GM18870 (cell line): ENCODE measurements around the gene HBE1.
A peak's percentile ranks its signal among the peaks of the same experiment; 100 is the strongest.
"Not testable (repeated sequence)": the region's sequence is repeated elsewhere in the genome, so short reads cannot be mapped to it uniquely, and the experiment has no call there.

Source experiments
- ATAC-seq: cut with Tn5 transposase; IDR thresholded peaks from one replicate; pipeline ENCODE4 v1.9.1; 2021; ENCODE audit warnings: moderate library complexity; ENCODE audit not compliant: unreplicated experiment

Gene HBE1

GRCh38 chr11:5285703-5286340 lies 16.1 kb upstream of the HBE1 start:
- no peak for ATAC-seq

- ATAC-seq = no peak
These were observed 14.9 kb upstream of the HBE1 start for GRCh38 chr11:5284637-5285036.

- no peak for ATAC-seq
These were observed 14.1 kb upstream of the HBE1 start for GRCh38 chr11:5283882-5284281.

- ATAC-seq = no peak
These were observed 13.3 kb upstream of the HBE1 start for GRCh38 chr11:5283086-5283485.

GRCh38 chr11:5282628-5283027 lies 12.9 kb upstream of the HBE1 start:
- ATAC-seq = no peak

- no peak for ATAC-seq
These were observed 11.9 kb upstream of the HBE1 start for GRCh38 chr11:5281596-5281995.

- peak; percentile 91 for ATAC-seq
These were observed 10.9 kb upstream of the HBE1 start for GRCh38 chr11:5280582-5281102.

DNA sequence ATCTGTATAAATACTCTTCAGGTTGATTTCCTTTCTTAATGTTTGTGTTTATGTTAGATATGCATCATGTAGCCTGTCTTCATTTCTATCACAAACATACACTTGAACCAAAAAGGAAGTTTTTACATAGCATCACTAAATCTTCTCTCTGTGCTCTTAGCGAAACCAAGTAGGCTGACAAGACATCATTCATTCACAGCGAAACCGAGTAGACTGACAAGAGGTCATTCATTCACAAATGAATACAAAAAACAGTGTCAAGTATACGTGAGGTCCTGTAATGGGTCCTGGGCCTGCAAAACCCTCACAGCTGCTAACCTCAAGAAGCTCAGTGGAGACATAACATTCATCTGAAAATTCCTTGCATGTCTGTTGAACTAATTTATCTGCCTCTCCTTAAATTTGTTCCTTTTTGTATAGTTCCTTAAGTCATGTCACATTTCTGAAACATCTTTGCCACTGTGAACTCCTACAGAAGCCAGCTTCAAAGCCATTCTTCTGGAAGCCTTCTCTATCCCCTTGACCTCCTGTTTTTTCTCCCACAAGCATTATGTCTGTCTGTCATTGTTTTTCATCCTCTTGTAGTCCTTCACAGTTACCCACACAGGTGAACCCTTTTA lies 9.8 kb upstream of the HBE1 start:
- ATAC-seq = no peak

- peak; percentile 68 for ATAC-seq
These were observed 8.2 kb upstream of the HBE1 start for GRCh38 chr11:5277807-5278382.

- no peak for ATAC-seq
These were observed 7.0 kb upstream of the HBE1 start for GRCh38 chr11:5276697-5277096.

- no peak for ATAC-seq
These were observed 5.8 kb upstream of the HBE1 start for GRCh38 chr11:5275369-5276110.

- ATAC-seq = no peak
These were observed 4.7 kb upstream of the HBE1 start for GRCh38 chr11:5274395-5274794.

- no peak for ATAC-seq
These were observed 2.8 kb upstream of the HBE1 start for GRCh38 chr11:5272395-5273017.

GRCh38 chr11:5267033-5267563 lies 2.6 kb downstream of the HBE1 start:
- ATAC-seq = no peak

- no peak for ATAC-seq
These were observed 3.1 kb downstream of the HBE1 start for GRCh38 chr11:5266609-5267008.

GRCh38 chr11:5265832-5266231 lies 3.9 kb downstream of the HBE1 start:
- ATAC-seq = no peak

- ATAC-seq = no peak
These were observed 11.0 kb downstream of the HBE1 start for GRCh38 chr11:5258543-5259262.

DNA sequence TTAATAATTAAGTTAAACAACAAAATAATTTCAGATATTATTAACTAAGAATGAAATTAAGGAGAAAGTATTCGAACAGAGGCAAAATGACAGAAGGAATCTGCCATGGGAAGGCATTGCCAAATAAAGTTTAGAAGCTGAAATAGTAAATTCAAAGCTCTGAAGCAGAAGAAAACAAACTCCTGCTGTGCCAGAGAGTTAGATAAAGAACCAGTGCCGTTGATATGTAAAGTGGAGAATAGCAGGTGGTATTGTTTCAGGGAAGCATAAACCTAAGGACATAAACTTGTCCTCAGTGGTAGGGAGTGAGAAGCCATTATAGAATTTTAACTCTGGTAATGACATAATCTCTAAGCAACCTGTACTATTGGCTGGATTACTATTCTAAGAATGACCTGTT lies 12.4 kb downstream of the HBE1 start:
- ATAC-seq = no peak

- ATAC-seq = not testable (repeated sequence)
These were observed 14.9 kb downstream of the HBE1 start, which contains the start of gene HBG2 for GRCh38 chr11:5254646-5255413. Gene HBG2 (minus strand): TSS chr11:5254781. CDS start chr11:5254728, 53 bp downstream.
